SK-N-SH (cell line): ENCODE measurements around the gene DDR1. TPM values are rescaled to one million over a fixed set of nuclear protein-coding genes. Genes with fewer than 3 reads are reported as not detected.

ENCODE experiments used
- CTCF ChIA-PET: fragments of 300-600, 350-600 bp; formaldehyde crosslinking; extraction: SDS; loops from one replicate; lab custom pipeline; 2021; lab: Yijun Ruan, JAX
- POLR2A ChIA-PET: fragments of 350-600 bp; sonication (Branson Sonifier 250); formaldehyde crosslinking; extraction: SDS; loops from one replicate; lab custom pipeline; 2020; ENCODE audit warnings: antibody characterized with exemption, inconsistent platforms; lab: Yijun Ruan, JAX
- DNase-seq: peaks from one replicate; pipeline ENCODE4 v3.0.0; 2012
- H2AFZ ChIP-seq: fragments of 200-600 bp; sonication (generic); 2 replicates; pipeline ENCODE4 v1.8.1; 2016; ENCODE audit warnings: antibody characterized with exemption, mild to moderate bottlenecking, low read depth
- H3F3A ChIP-seq: fragments of 200-600 bp; sonication (generic); replicated peaks from 2 replicates; pipeline ENCODE3; 2016; ENCODE audit warnings: antibody characterized with exemption, mild to moderate bottlenecking; ENCODE audit not compliant: insufficient read depth
- H3K27ac ChIP-seq, 2 experiments: fragments of 200-500 bp in 1 of 2; fragments of 200-600 bp in 1 of 2; sonication (Bioruptor generic) in 1 of 2; sonication (generic), shearing (Covaris generic) in 1 of 2; 2 replicates each; pipeline versions ENCODE4 v1.5.1 to v1.6.1; 2014 to 2016; ENCODE audit warnings: low read depth in 2 of 2, inconsistent platforms in 1 of 2, low read length in 1 of 2, mild to moderate bottlenecking in 1 of 2, mixed read lengths in 1 of 2
- H3K27me3 ChIP-seq: fragments of 200-600 bp; sonication (generic), shearing (Covaris generic); 2 replicates; pipeline ENCODE4 v1.6.1; 2016; ENCODE audit warnings: mixed run types; ENCODE audit not compliant: insufficient read depth
- H3K36me3 ChIP-seq, 2 experiments: fragments of 200-500 bp in 1 of 2; fragments of 200-600 bp in 1 of 2; sonication (Bioruptor generic) in 1 of 2; sonication (generic) in 1 of 2; replicated peaks in 1 of 2; 2 replicates each; pipeline versions ENCODE3 to v1.5.1; 2014 to 2016; ENCODE audit warnings: low read length in 1 of 2, mild to moderate bottlenecking in 1 of 2; ENCODE audit not compliant: insufficient read depth in 2 of 2, control insufficient read depth in 1 of 2
- H3K4me1 ChIP-seq, 2 experiments: fragments of 200-500 bp in 1 of 2; fragments of 200-600 bp in 1 of 2; sonication (Bioruptor generic) in 1 of 2; sonication (generic), shearing (Covaris generic) in 1 of 2; 2 replicates each; pipeline versions ENCODE4 v1.5.1 to v1.6.1; 2014 to 2016; ENCODE audit warnings: low read depth in 1 of 2, low read length in 1 of 2, mixed run types in 1 of 2; ENCODE audit not compliant: insufficient read depth in 2 of 2, control insufficient read depth in 1 of 2
- H3K4me2 ChIP-seq: fragments of 200-600 bp; sonication (generic), shearing (Covaris generic); 2 replicates; pipeline ENCODE4 v1.6.1; 2017; ENCODE audit warnings: mixed run types
- H3K4me3 ChIP-seq, 2 experiments: fragments of 200-500 bp in 1 of 2; fragments of 200-600 bp in 1 of 2; sonication (Bioruptor generic) in 1 of 2; sonication (generic), shearing (Covaris generic) in 1 of 2; 2 replicates each; pipeline versions ENCODE4 v1.5.1 to v1.8.1; 2014 to 2016; ENCODE audit warnings: low read depth in 2 of 2, inconsistent platforms in 1 of 2, low read length in 1 of 2, mild to moderate bottlenecking in 1 of 2, mixed read lengths in 1 of 2, moderate library complexity in 1 of 2
- H3K79me2 ChIP-seq: fragments of 200-600 bp; sonication (generic); 2 replicates; pipeline ENCODE4 v1.8.1; 2017; ENCODE audit warnings: mild to moderate bottlenecking; ENCODE audit not compliant: insufficient read depth
- H3K9ac ChIP-seq: fragments of 200-600 bp; sonication (generic); 2 replicates; pipeline ENCODE4 v1.6.1; 2017; ENCODE audit warnings: mixed run types
- H3K9me2 ChIP-seq: fragments of 200-600 bp; sonication (generic); 2 replicates; pipeline ENCODE4 v1.6.1; 2017; ENCODE audit warnings: mixed run types
- H3K9me3 ChIP-seq: fragments of 200-600 bp; sonication (generic); 2 replicates; pipeline ENCODE4 v1.6.1; 2017; ENCODE audit warnings: mixed run types, mild to moderate bottlenecking, moderate library complexity
- H4K20me1 ChIP-seq: fragments of 200-600 bp; sonication (generic); 2 replicates; pipeline ENCODE4 v1.6.1; 2017; ENCODE audit warnings: mild to moderate bottlenecking, mixed run types; ENCODE audit not compliant: insufficient read depth
- CTCF ChIP-seq: fragments of 200-600 bp; sonication (generic); IDR thresholded peaks from 2 replicates; pipeline ENCODE4 v1.6.1; 2017; ENCODE audit warnings: antibody characterized with exemption, mild to moderate bottlenecking, moderate library complexity
- ELF1 ChIP-seq: IDR thresholded peaks from 2 replicates; pipeline ENCODE4 v1.4.0; 2012
- FOXJ3 ChIP-seq: sonication (generic); formaldehyde crosslinking; IDR thresholded peaks from 2 replicates; pipeline ENCODE4 v1.5.1; 2020; ENCODE audit warnings: mild to moderate bottlenecking, missing genetic modification reagents
- FOXM1 ChIP-seq: IDR thresholded peaks from 2 replicates; pipeline ENCODE4 v1.4.0; 2012; ENCODE audit warnings: low read depth, mild to moderate bottlenecking
- GABPA ChIP-seq: IDR thresholded peaks from 2 replicates; pipeline ENCODE4 v1.4.0; 2012; ENCODE audit warnings: low read depth, mild to moderate bottlenecking
- GATA2 ChIP-seq: sonication (generic); formaldehyde crosslinking; IDR thresholded peaks from 2 replicates; pipeline ENCODE4 v1.5.0; 2020; ENCODE audit warnings: mild to moderate bottlenecking, missing genetic modification reagents
- JUND ChIP-seq: IDR thresholded peaks from 2 replicates; pipeline ENCODE4 v1.4.0; 2012
- MEF2A ChIP-seq: IDR thresholded peaks from 2 replicates; pipeline ENCODE4 v1.4.0; 2012; ENCODE audit warnings: low read depth, borderline replicate concordance
- MXI1 ChIP-seq: IDR thresholded peaks from 2 replicates; pipeline ENCODE4 v1.6.1; 2012; ENCODE audit warnings: mild to moderate bottlenecking, low read depth, low read length, improper control_type of control experiment
- NFIC ChIP-seq: IDR thresholded peaks from 2 replicates; pipeline ENCODE4 v1.4.0; 2012; ENCODE audit warnings: borderline replicate concordance
- NRF1 ChIP-seq: IDR thresholded peaks from 2 replicates; pipeline ENCODE4 v1.6.1; 2012; ENCODE audit warnings: low read depth, mild to moderate bottlenecking, low read length
- PBX3 ChIP-seq: IDR thresholded peaks from 2 replicates; pipeline ENCODE4; 2012
- POLR2AphosphoS5 ChIP-seq: IDR thresholded peaks from 2 replicates; pipeline ENCODE4 v1.6.1; 2012; ENCODE audit warnings: low read depth, low read length
- RAD21 ChIP-seq: IDR thresholded peaks from 2 replicates; pipeline ENCODE4 v1.6.1; 2012; ENCODE audit warnings: mild to moderate bottlenecking, low read length
- RCOR1 ChIP-seq: fragments of 150-350 bp; IDR thresholded peaks from 2 replicates; pipeline ENCODE4 v1.6.1; 2017; ENCODE audit warnings: antibody characterized with exemption, low read length
- RXRA ChIP-seq: IDR thresholded peaks from 2 replicates; pipeline ENCODE4 v1.4.0; 2012; ENCODE audit warnings: low read depth, mild to moderate bottlenecking, borderline replicate concordance
- TAF1 ChIP-seq: IDR thresholded peaks from 2 replicates; pipeline ENCODE4 v1.6.1; 2012; ENCODE audit warnings: low read depth, mild to moderate bottlenecking, low read length, moderate library complexity, borderline replicate concordance
- TEAD4 ChIP-seq: IDR thresholded peaks from 2 replicates; pipeline ENCODE4 v1.4.0; 2012; ENCODE audit warnings: mild to moderate bottlenecking, borderline replicate concordance; ENCODE audit not compliant: insufficient read depth
- WGBS: methylation state at CpG from one replicate; pipeline ENCODE4 v1.1.6; 2017; ENCODE audit warnings: low lambda C conversion rate; 5-methylcytosine and 5-hydroxymethylcytosine counted together
- polyA plus RNA-seq, 3 experiments: library from polyadenylated mRNA; depleted of rRNA; stranded (reverse); fragments of >200 nt; gene quantifications; 2 replicates each; pipeline ENCODE4 v1.2.3, GENCODE V29; 2012
- TF ChIP-seq, protein P1 (sequence below): IDR thresholded peaks from 2 replicates; pipeline ENCODE4 v1.4.0; 2012; ENCODE audit warnings: low read depth
- TF ChIP-seq, protein P2 (sequence below): fragments of 150-350 bp; IDR thresholded peaks from 2 replicates; pipeline ENCODE4 v1.6.1; 2017; ENCODE audit warnings: antibody characterized with exemption, low read length, low read depth, borderline replicate concordance
- TF ChIP-seq, protein P3 (sequence below): fragments of 150-350 bp; IDR thresholded peaks from 2 replicates; pipeline ENCODE4 v1.6.1; 2016; ENCODE audit warnings: mild to moderate bottlenecking, low read depth, low read length

DDR1 gene
- polyA plus RNA-seq, 1 of the 3 experiments (the other 2 are of a cell fraction), result 52.8 TPM

GRCh38 chr6:30871592-30872183 is 12.6 kb upstream of the DDR1 start:
- Histone ChIP-seq H3K4me1 (peaks cover 0 to 10% of the 10 kb centered on the region in 2 experiments; a peak in 1 of 4 replicates), H3K4me3 (no peak overlapping the region), H3K36me3 (no peaks in the 10 kb centered on the region), H3K79me2 (no peaks in the 10 kb centered on the region), H3K4me2 (no peak overlapping the region), H3K9ac (no peak overlapping the region), H3K9me3 (0 out of 2 replicates have a peak, but pooled peaks cover 6% of the 10 kb centered on the region), H3K27me3 (no peaks in the 10 kb centered on the region), H3K9me2 (no peaks in the 10 kb centered on the region), H3K27ac (no peak overlapping the region), H4K20me1 (no peaks in the 10 kb centered on the region), H3F3A (peaks cover 8% of the 10 kb centered on the region), H2AFZ (no peak overlapping the region)
- WGBS, result 32% methylated on average over 4 of the region's 4 CpGs
- TF ChIP-seq, protein P1, sequence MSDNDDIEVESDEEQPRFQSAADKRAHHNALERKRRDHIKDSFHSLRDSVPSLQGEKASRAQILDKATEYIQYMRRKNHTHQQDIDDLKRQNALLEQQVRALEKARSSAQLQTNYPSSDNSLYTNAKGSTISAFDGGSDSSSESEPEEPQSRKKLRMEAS, result no peak
- TF ChIP-seq ELF1 (no peak), MXI1 (no peak), RCOR1 (no peak), NRF1 (no peak), FOXM1 (no peak), TEAD4 (no peak), JUND (no peak), MEF2A (no peak), RAD21 (no peak), RXRA (no peak)
- TF ChIP-seq, protein P2, sequence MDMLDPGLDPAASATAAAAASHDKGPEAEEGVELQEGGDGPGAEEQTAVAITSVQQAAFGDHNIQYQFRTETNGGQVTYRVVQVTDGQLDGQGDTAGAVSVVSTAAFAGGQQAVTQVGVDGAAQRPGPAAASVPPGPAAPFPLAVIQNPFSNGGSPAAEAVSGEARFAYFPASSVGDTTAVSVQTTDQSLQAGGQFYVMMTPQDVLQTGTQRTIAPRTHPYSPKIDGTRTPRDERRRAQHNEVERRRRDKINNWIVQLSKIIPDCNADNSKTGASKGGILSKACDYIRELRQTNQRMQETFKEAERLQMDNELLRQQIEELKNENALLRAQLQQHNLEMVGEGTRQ, result no peak
- TF ChIP-seq, protein P3, sequence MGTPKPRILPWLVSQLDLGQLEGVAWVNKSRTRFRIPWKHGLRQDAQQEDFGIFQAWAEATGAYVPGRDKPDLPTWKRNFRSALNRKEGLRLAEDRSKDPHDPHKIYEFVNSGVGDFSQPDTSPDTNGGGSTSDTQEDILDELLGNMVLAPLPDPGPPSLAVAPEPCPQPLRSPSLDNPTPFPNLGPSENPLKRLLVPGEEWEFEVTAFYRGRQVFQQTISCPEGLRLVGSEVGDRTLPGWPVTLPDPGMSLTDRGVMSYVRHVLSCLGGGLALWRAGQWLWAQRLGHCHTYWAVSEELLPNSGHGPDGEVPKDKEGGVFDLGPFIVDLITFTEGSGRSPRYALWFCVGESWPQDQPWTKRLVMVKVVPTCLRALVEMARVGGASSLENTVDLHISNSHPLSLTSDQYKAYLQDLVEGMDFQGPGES, result no peak
- no peak for DNase-seq
- ChIA-PET POLR2A (no interaction called here), CTCF (no interaction called here)

DNA sequence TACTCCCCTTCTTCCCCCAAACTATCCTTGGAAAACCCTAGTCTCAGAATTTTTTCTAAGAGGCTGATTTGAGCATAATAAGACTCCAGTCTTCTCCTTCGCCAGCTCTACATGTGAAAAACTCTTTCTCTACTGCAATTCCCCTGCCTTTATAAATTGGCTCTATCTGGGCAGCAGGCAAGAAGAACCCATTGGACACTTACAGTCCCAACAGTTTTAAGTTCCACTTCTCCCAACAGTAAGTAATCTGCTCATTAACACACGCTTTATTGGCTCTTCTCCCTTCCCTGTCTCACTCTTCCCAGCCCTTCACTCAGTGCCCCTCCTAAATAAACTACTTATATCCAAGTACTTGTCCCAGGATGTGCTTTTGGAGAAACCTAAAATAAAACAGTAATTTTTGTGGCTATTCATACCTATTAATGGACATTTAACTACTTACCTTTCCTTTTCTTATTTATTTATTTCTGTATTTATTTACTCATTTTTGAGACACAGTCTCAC is 11.1 kb upstream of the DDR1 start:
- Histone ChIP-seq H3K4me3 (no peak overlapping the region), H3K27ac (no peak overlapping the region), H3K36me3 (no peaks in the 10 kb centered on the region), H3F3A (peaks cover 8% of the 10 kb centered on the region), H2AFZ (no peak overlapping the region), H3K9me3 (0 out of 2 replicates have a peak, but pooled peaks cover 6% of the 10 kb centered on the region), H4K20me1 (no peaks in the 10 kb centered on the region), H3K79me2 (no peaks in the 10 kb centered on the region), H3K9me2 (no peaks in the 10 kb centered on the region), H3K4me2 (no peak overlapping the region), H3K27me3 (no peaks in the 10 kb centered on the region), H3K4me1 (peaks cover 4 to 17% of the 10 kb centered on the region in 2 experiments; a peak in 2 of 4 replicates), H3K9ac (no peak overlapping the region)
- no peak for DNase-seq
- CTCF ChIA-PET, result interaction anchor here (0.7 to 1.2 kb wide), 2 partner anchors 11 to 45 kb away, joined by 3 to 5 read pairs; no protein-coding TSS in a partner anchor
- POLR2A ChIA-PET, result interaction anchor here (0.7 kb wide), 1 partner anchor 33 kb away, joined by 3 read pairs; no protein-coding TSS in a partner anchor
- WGBS, result 95% methylated on average over 2 of the region's 2 CpGs
- no peak for TF ChIP-seq FOXJ3 (CRISPR knock-in tag)
- TF ChIP-seq, protein P1, result no peak
- no peak for TF ChIP-seq TAF1
- no peak for TF ChIP-seq POLR2AphosphoS5
- TF ChIP-seq TEAD4, result no peak
- TF ChIP-seq NRF1, result no peak
- no peak for TF ChIP-seq NFIC
- no peak for TF ChIP-seq RAD21
- no peak for TF ChIP-seq JUND
- no peak for TF ChIP-seq MEF2A
- no peak for TF ChIP-seq GATA2 (CRISPR knock-in tag)
- no peak for TF ChIP-seq GABPA
- no peak for TF ChIP-seq CTCF
- no peak for TF ChIP-seq PBX3
- no peak for TF ChIP-seq MXI1
